GM23248 (cell line): Measurements from ENCODE around the gene CHAC1.

Experiments
- EZH2 ChIP-seq: fragments of 200-600 bp; sonication (generic); IDR thresholded peaks from 2 replicates; pipeline ENCODE4 v1.6.1; 2018; ENCODE audit warnings: antibody characterized with exemption, mild to moderate bottlenecking; ENCODE audit not compliant: insufficient read depth, poor library complexity, severe bottlenecking
- EZH2phosphoT487 ChIP-seq: fragments of 200-600 bp; sonication (generic); IDR thresholded peaks from 2 replicates; pipeline ENCODE4 v1.6.1; 2018; ENCODE audit warnings: antibody characterized with exemption, moderate library complexity, mild to moderate bottlenecking, low read depth; ENCODE audit not compliant: insufficient read depth

GRCh38 chr15:40978141-40978540, 24.9 kb downstream of the CHAC1 start:
- TF ChIP-seq EZH2 (no peak), EZH2phosphoT487 (no peak)
